Fibroblast of mammary gland (primary cell): ENCODE data around the gene FAM204A.

Experiments used
- DNase-seq: peaks from one replicate; pipeline ENCODE4 v3.0.0-alpha.2; 2010; ENCODE audit warnings: low read depth
- H3K4me3 ChIP-seq: 2 replicates; pipeline ENCODE4 v1.5.1; 2011; ENCODE audit warnings: low read depth, mild to moderate bottlenecking, low read length, moderate library complexity; ENCODE audit not compliant: control insufficient read depth
- CTCF ChIP-seq: conservative IDR thresholded peaks from 2 replicates; pipeline ENCODE4 v1.5.1; 2011; ENCODE audit warnings: low read depth, low read length, inconsistent platforms; ENCODE audit not compliant: control insufficient read depth, insufficient read depth

The FAM204A gene

GRCh38 chr10:118349235-118349634, 7.1 kb upstream of the FAM204A start:
- no peak overlapping the region for H3K4me3 ChIP-seq
- no peak for TF ChIP-seq CTCF
- DNase-seq, result no peak

GRCh38 chr10:118343549-118343948, 1.4 kb upstream of the FAM204A start:
- TF ChIP-seq CTCF, result no peak
- H3K4me3 ChIP-seq, result no peak overlapping the region
- DNase-seq, result no peak

GRCh38 chr10:118343115-118343514, 991 bp upstream of the FAM204A start:
- H3K4me3 ChIP-seq, result no peak overlapping the region
- DNase-seq, result peak; percentile 69
- no peak for TF ChIP-seq CTCF

GRCh38 chr10:118342638-118343020, 505 bp upstream of the FAM204A start:
- TF ChIP-seq CTCF, result no peak
- H3K4me3 ChIP-seq, result peak overlapping the region; percentile 84
- DNase-seq, result no peak

GRCh38 chr10:118340486-118340885, 1.6 kb downstream of the FAM204A start:
- H3K4me3 ChIP-seq, result no peak overlapping the region
- TF ChIP-seq CTCF, result no peak
- no peak for DNase-seq

GRCh38 chr10:118339111-118339510, 3.0 kb downstream of the FAM204A start:
- H3K4me3 ChIP-seq, result no peak overlapping the region
- TF ChIP-seq CTCF, result no peak

GRCh38 chr10:118337356-118337755, 4.8 kb downstream of the FAM204A start:
- TF ChIP-seq CTCF, result no peak
- no peak overlapping the region for H3K4me3 ChIP-seq
- DNase-seq, result no peak

More at GRCh38 chr10:118339111-118339510, 3.0 kb downstream of the FAM204A start:
- DNase-seq, result no peak
